Activated CD4-positive, alpha-beta T cell treated with anti-CD3 and anti-CD28 coated beads, Interleukin-2, amount 10 ng/mL, durations not matched to agents 7 days and 5 days (primary cell): Measurements from ENCODE around the gene NMRK2. TPM values are rescaled to one million over a fixed set of nuclear protein-coding genes. Genes with fewer than 3 reads are reported as not detected.

Source experiments
- CTCF ChIA-PET: fragments of 350-600 bp; sonication (Branson Sonifier 250); formaldehyde crosslinking; loops from one replicate; lab custom pipeline; 2021; ENCODE audit warnings: antibody characterized with exemption; lab: Charles Lee
- POLR2A ChIA-PET: fragments of 350-600 bp; sonication (Branson Sonifier 250); formaldehyde crosslinking; loops from one replicate; lab custom pipeline; 2021; ENCODE audit warnings: antibody characterized with exemption; lab: Charles Lee
- DNase-seq: peaks from one replicate; pipeline ENCODE4 v3.0.0-alpha.2; 2020
- H3K27ac Mint-ChIP-seq: one replicate; pipeline ENCODE4 v1.8.0; 2021; ENCODE audit warnings: mild to moderate bottlenecking, moderate library complexity, mixed read lengths
- H3K27me3 Mint-ChIP-seq: one replicate; pipeline ENCODE4 v1.8.0; 2021; ENCODE audit warnings: mixed read lengths
- H3K36me3 Mint-ChIP-seq: one replicate; pipeline ENCODE4 v1.8.0; 2021; ENCODE audit warnings: low read depth, mixed read lengths
- H3K4me1 Mint-ChIP-seq: one replicate; pipeline ENCODE4 v1.8.0; 2021; ENCODE audit warnings: mixed read lengths
- H3K4me3 Mint-ChIP-seq: one replicate; pipeline ENCODE4 v1.8.0; 2021; ENCODE audit warnings: mild to moderate bottlenecking, moderate library complexity, mixed read lengths
- H3K9me3 Mint-ChIP-seq: one replicate; pipeline ENCODE4 v1.8.0; 2021; ENCODE audit warnings: mixed read lengths
- total RNA-seq, 2 experiments: library from RNA; stranded (reverse); gene quantifications; one replicate each; pipeline ENCODE4 v1.2.3, GENCODE V29; 2021

The NMRK2 gene
- total RNA-seq, 2 experiments from 2014 or later: not detected

DNA sequence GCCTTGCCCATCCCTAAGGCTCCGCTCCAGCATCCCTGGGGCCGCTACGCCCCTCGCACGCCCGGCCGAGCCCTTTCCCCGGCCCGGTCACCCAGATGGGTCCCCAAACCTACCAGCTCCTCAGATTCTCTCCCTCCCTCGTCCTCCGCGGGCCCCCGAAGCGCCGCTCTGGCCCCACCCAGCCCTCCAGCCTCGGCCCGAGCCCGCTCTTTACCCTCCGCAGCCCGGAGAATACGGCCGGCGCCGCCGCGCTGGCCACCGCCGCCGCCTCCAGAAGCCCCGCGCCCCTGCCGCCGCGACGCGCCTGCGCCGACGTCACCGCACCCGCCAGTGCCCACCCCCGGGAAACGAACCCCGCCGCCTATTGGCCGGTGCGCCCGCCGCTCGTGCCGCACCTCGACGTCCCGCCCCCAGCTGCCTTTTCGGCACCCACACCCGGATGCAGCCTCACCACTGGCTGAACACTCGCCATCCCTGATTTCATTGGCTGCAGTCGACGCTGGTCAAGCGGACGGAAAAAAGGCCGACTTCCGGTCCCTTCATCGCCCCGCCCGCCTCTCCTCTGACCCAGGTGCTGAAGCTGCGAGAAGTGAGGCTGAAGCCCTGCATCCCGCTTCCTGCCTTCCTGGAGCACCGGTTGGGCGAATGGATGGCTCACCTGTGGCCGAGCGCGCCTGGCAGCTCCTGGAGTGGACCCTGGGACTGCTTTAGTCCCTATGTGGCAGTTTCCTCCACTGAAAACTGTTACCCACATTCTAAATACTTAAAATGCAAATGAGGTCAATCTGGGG is 38.1 kb downstream of the NMRK2 start, which contains the start of gene DAPK3:
Gene DAPK3 (minus strand): TSS at position 292 of the 791 bp plus-strand sequence. CDS start 1,364 bp downstream, outside the sequence.
- Mint-ChIP-seq H3K27ac (peak within 1 kb of the TSS; percentile 87), H3K4me3 (peak within 1 kb of the TSS; percentile 91), H3K4me1 (peaks cover 23% of the 10 kb centered on the region), H3K27me3 (no peaks in the 10 kb centered on the region), H3K9me3 (no peaks in the 10 kb centered on the region), H3K36me3 (peaks cover 19% of the 10 kb centered on the region)
- POLR2A ChIA-PET: interaction anchor here (0.6 to 1.2 kb wide), 3 partner anchors 14 to 103 kb away, joined by 4 to 6 read pairs (median 5); partner anchors contain the start of gene EEF2
- DNase-seq: peak; percentile 93
- CTCF ChIA-PET: interaction anchor here (1.0 to 1.6 kb wide), 2 partner anchors 9 to 17 kb away, joined by 6 to 11 read pairs; no protein-coding TSS in a partner anchor

DNA sequence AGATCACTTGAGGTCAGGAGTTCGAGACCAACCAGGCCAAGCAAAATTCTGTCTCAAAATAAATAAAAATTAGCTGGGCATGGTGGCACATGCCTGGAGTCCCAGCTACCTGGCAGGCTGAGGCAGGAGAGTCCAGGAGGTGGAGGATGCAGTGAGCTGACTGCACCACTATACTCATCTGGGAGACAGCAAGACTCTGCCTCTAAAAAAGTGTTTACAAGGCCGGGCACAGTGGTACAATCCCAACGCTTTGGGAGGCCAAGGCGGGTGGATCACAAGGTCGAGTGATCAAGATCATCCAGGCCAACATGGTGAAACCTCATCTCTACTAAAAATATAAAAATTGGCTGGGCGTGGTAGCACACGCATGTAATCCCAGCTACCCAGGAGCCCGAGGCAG is 42.3 kb downstream of the NMRK2 start:
- Mint-ChIP-seq H3K4me3 (no peak overlapping the region), H3K9me3 (no peaks in the 10 kb centered on the region), H3K36me3 (peaks cover 34% of the 10 kb centered on the region), H3K27me3 (no peaks in the 10 kb centered on the region), H3K4me1 (peaks cover 20% of the 10 kb centered on the region), H3K27ac (no peak overlapping the region)
- ChIA-PET CTCF (interaction anchor here (0.7 to 1.1 kb wide), 2 partner anchors 12 to 165 kb away, joined by 4 read pairs; no protein-coding TSS in a partner anchor), POLR2A (interaction anchor here (1.2 kb wide), 1 partner anchor 10 kb away, joined by 3 read pairs; no protein-coding TSS in a partner anchor)
- no peak for DNase-seq

DNA sequence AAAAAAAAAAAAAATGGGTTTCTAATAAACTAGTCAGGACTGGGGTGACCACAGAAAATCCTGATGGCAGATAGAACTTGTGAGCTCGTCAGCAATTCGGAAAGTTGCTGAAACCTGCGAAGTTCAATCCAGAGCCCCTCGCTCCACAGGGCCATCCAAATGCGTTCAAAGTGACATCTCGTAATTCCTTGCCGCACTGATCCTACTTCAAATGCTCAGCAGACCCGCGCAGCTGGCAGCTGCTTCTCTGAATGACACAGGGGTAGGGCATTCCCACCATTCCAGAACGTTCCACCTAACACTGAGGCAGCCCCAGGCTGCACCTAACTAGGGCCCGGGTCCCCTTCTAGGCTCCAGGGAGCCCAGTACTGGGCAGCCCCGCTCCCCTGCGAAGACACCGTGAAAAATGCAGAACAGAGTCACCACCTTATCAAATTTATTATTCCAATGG is 42.8 kb downstream of the NMRK2 start:
- ChIA-PET POLR2A (interaction anchor here (1.2 kb wide), 1 partner anchor 10 kb away, joined by 3 read pairs; no protein-coding TSS in a partner anchor), CTCF (interaction anchor here (0.7 to 1.1 kb wide), 2 partner anchors 12 to 165 kb away, joined by 4 read pairs; no protein-coding TSS in a partner anchor)
- no peaks in the 10 kb centered on the region for H3K27me3 Mint-ChIP-seq
- H3K9me3 Mint-ChIP-seq: no peaks in the 10 kb centered on the region
- no peak overlapping the region for H3K27ac Mint-ChIP-seq
- peaks cover 34% of the 10 kb centered on the region for H3K36me3 Mint-ChIP-seq
- H3K4me1 Mint-ChIP-seq: peaks cover 16% of the 10 kb centered on the region
- DNase-seq: no peak
- H3K4me3 Mint-ChIP-seq: no peak overlapping the region

DNA sequence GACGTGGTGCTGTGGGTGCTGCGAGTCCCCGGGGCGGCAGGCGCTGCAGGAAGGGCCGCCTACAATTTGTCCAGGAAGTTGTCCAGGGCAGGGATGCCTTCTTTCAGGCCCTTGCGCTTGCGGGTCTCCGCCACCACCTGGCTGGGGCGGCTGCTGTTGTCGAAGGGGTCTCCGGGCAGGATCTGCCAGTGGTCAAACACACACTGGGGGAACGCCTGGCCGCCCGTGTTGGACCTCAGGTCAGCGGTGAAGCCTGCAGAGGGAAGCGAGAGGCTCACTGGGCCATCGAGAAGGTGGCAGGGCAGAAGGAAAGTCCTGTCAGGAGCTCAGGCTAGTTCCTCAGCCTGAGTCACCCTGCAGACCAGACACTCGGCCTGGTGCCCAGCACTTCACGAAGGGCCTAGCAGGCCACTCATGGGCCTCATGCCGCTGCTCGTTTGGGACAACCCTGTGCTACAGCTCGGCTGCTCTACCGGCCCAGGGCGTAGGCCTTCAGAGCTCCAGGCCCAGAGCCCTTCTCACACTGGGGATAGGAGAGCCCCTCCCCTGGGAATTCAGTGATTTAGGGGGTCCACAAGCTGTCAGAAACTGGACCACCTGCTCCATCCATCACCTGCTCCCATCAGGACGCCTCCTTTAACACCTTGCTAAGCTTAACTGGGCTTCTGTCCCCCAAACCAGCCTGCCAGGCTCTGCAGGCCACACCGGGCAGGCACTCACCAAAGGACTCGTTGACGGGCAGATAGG is 43.8 kb downstream of the NMRK2 start:
- Mint-ChIP-seq H3K27me3 (no peaks in the 10 kb centered on the region), H3K27ac (no peak overlapping the region), H3K36me3 (peaks cover 40% of the 10 kb centered on the region), H3K4me3 (no peak overlapping the region), H3K4me1 (peaks cover 15% of the 10 kb centered on the region), H3K9me3 (no peaks in the 10 kb centered on the region)
- ChIA-PET POLR2A (no interaction called here), CTCF (interaction anchor here (0.9 kb wide), 1 partner anchor 11 kb away, joined by 8 read pairs; no protein-coding TSS in a partner anchor)
- no peak for DNase-seq

DNA sequence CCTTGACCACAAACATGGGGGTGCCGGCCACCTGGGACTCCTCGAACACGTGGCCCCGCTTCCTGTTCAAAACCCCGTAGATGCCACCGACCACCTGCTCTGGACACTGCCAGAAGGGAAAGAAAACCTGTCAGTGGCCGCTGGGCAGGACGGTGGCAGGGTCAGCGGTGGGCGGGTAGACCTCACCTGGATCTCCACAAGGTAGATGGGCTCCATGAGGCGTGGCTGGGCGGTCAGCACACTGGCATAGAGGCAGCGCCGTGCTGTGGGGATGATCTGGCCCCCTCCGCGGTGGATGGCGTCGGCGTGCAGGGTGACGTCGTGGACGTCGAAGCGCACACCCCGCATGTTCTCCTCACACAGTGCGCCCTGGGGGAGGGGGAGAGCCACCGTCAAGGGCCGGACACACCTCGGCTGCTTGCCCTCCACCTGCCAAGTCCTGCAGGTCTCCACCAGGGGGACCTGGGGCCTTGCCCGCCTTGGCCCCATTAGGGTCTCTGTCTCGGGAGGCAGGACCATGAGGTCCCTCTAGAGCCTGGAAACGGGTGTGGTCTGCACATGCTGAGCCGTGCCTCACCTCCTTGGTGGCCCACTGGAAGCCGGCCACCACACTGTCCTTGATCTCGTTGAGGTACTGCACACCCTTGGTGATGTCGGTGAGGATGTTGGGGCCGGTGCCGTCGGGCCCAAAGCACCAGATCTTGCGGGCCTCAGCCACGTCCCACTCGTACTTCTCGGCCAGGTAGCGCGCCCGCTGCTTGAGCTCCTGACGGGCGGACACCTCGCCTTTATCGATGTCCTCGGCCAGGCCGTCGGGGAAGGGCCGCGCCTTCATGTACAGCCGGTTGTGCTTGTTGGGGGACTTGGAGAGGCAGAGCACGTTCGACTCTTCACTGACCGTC is 44.6 kb downstream of the NMRK2 start:
- Mint-ChIP-seq H3K27ac (no peak overlapping the region), H3K27me3 (no peaks in the 10 kb centered on the region), H3K36me3 (peaks cover 46% of the 10 kb centered on the region), H3K4me1 (peaks cover 19% of the 10 kb centered on the region), H3K4me3 (no peak overlapping the region), H3K9me3 (no peaks in the 10 kb centered on the region)
- ChIA-PET POLR2A (no interaction called here), CTCF (interaction anchor here (0.9 kb wide), 1 partner anchor 10 kb away, joined by 8 read pairs; no protein-coding TSS in a partner anchor)
- DNase-seq: no peak

DNA sequence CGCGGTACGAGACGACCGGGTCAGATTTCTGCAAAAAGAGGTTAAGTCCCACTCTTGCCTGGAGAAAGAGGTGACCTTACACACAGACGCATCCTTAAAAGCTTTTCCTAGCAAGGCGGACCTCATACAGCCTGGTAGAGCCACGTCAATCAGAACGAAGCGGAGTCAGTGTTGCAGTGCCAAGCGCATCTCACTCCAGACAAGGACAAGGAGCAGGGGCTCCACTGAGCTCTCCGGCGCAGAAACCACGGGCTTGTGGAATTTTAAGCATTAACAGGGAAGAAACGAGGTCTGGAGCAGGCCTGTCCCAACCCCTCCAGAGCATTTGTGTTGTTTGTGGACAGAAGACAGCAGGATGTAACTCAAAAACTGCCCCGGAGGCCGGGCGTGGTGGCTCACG is 45.3 kb downstream of the NMRK2 start:
- Mint-ChIP-seq H3K4me1 (peaks cover 25% of the 10 kb centered on the region), H3K9me3 (no peaks in the 10 kb centered on the region), H3K4me3 (no peak overlapping the region), H3K36me3 (peaks cover 52% of the 10 kb centered on the region), H3K27me3 (no peaks in the 10 kb centered on the region), H3K27ac (no peak overlapping the region)
- DNase-seq: no peak
- POLR2A ChIA-PET: interaction anchor here (0.6 kb wide), 1 partner anchor 101 kb away, joined by 3 read pairs; no protein-coding TSS in a partner anchor
- CTCF ChIA-PET: no interaction called here

DNA sequence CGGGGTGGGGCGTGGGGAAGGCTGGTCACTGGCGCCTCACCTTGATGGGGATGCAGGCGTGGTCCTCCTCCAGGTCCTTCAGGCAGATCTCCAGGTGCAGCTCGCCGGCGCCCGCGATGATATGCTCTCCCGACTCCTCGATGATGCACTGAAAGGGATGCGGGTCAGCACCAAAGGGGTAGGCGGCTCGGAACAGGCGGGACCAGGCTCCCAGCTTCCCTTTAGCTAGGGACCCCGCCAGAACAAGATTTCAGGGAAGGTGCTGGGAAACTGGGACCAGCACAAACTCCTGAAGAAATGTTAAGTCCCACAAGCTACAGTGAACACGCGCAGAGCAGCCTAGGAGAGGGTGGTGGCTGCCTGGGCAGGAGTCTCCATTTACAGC is 46.4 kb downstream of the NMRK2 start:
- H3K27ac Mint-ChIP-seq: no peak overlapping the region

DNA sequence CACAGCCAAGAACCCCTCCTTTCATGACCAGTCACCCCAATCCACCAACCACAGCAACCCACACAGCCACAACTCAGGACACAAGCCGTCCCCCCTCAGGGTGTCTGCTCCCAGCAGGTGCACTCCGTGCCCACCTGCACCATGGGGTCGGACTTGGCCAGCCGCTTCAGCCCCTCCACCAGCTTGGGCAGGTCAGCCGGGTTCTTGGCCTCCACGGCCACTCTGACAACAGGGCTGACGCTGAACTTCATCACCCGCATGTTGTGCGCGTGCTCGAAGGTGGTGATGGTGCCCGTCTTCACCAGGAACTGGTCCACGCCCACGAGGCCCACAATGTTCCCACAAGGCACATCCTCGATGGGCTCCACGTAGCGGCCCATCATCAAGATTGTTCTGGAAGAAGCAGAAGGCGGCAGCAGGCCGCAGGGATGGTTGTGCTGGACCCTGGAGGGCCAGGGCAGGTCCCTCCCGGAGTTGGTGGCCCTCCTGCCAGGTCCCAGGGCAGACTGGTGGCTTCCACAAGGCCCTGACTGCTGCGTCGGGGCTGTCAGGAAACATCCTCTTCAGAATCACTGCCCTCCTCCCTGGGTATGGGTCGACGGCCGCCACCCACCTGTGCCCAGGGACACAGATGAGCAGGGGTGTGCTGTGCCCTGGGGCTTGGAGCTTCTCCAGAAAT is 46.9 kb downstream of the NMRK2 start:
- no peaks in the 10 kb centered on the region for H3K27me3 Mint-ChIP-seq
- POLR2A ChIA-PET: no interaction called here
- peaks cover 37% of the 10 kb centered on the region for H3K4me1 Mint-ChIP-seq
- H3K27ac Mint-ChIP-seq: no peak overlapping the region
- DNase-seq: no peak
- CTCF ChIA-PET: no interaction called here
- H3K4me3 Mint-ChIP-seq: no peak overlapping the region
- H3K9me3 Mint-ChIP-seq: no peaks in the 10 kb centered on the region
- peaks cover 69% of the 10 kb centered on the region for H3K36me3 Mint-ChIP-seq

More for the DNA sequence above, 46.4 kb downstream of the NMRK2 start:
- peaks cover 64% of the 10 kb centered on the region for H3K36me3 Mint-ChIP-seq
- peaks cover 36% of the 10 kb centered on the region for H3K4me1 Mint-ChIP-seq
- H3K27me3 Mint-ChIP-seq: no peaks in the 10 kb centered on the region
- POLR2A ChIA-PET: no interaction called here
- H3K9me3 Mint-ChIP-seq: no peaks in the 10 kb centered on the region
- DNase-seq: no peak
- no peak overlapping the region for H3K4me3 Mint-ChIP-seq
- CTCF ChIA-PET: no interaction called here

DNA sequence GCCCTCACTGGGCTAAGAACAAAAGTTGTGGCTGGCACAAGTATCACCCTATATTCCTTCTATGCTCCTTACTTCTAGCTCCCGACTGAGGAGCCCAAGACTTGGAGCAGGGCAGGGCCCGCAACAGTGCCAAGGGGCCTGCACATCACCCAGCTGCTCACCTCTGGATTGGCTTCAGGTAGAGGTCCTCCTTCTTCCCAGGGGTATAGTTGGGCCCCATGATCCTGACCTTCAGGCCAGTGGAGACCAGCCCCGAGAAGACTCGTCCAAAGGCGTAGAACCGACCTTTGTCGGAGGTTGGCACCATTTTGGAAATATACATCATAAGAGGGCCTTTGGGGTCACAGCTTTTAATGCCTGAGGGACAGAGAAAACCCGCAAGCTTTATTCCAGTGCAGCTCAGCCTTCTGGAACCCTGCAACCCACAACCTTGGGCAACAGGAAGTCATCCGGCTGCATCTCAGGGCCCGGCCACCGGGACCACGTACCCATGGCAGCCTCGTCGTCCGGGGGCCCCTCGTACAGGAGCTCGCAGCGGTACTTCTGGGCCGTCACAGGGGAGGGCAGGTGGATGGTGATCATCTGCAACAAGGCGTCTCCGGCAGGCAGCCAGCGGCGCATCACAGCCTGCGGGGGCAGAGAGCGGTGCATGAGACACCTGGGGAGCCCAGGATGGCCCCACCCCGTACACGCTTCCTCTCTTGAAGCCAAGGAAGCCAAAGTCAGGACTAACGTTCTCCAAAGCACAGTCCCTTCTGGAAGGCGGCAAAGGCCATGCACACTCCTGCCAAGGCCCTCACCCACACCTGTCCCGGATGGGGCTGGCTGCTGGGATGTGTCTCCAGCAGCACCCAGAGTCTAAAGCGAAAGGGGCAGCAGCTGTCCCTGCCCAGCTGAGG is 47.7 kb downstream of the NMRK2 start:
- Mint-ChIP-seq H3K27me3 (no peaks in the 10 kb centered on the region), H3K4me1 (peaks cover 38% of the 10 kb centered on the region), H3K9me3 (no peaks in the 10 kb centered on the region), H3K27ac (peak overlapping the region; percentile 25), H3K4me3 (no peak overlapping the region), H3K36me3 (peaks cover 71% of the 10 kb centered on the region)
- DNase-seq: no peak
- POLR2A ChIA-PET: no interaction called here
- CTCF ChIA-PET: no interaction called here

DNA sequence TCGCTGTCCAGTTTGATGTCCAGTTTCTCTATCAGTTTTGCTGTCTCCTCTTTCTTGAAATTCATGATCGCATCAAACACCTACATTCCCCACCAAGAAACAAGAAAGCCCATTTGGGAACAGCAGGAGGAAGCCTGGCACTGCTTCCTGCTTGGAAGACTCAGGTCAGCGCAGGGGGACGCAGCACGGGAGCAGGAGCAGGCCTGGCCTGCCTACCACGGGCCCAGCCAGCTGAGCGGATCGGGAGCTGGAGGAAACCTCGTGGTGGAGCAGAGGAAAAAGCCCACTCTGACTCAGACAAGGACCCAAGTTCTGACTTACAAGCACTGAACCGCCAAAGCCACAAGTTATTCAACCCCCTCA is 48.5 kb downstream of the NMRK2 start:
- DNase-seq: no peak
- POLR2A ChIA-PET: no interaction called here
- no peak overlapping the region for H3K27ac Mint-ChIP-seq
- H3K36me3 Mint-ChIP-seq: peaks cover 65% of the 10 kb centered on the region
- H3K4me3 Mint-ChIP-seq: no peak overlapping the region
- no peaks in the 10 kb centered on the region for H3K9me3 Mint-ChIP-seq
- peaks cover 45% of the 10 kb centered on the region for H3K4me1 Mint-ChIP-seq
- H3K27me3 Mint-ChIP-seq: no peaks in the 10 kb centered on the region
- CTCF ChIA-PET: interaction anchor here (1.1 to 1.2 kb wide), 2 partner anchors 9 to 12 kb away, joined by 4 to 8 read pairs; no protein-coding TSS in a partner anchor
